Thyroid gland (tissue), 4 donors: ENCODE data around the gene GNG8.

ENCODE experiments used
- POLR2A ChIP-seq, 2 donors: fragments of 450-650 bp; IDR thresholded peaks; one replicate each; pipeline ENCODE4 v1.6.1; 2017; ENCODE audit warnings: antibody characterized with exemption in 2 of 2, mild to moderate bottlenecking in 2 of 2, moderate library complexity in 1 of 2
- TF ChIP-seq, protein P1 (sequence below), 6 experiments: fragments of 200-600 bp in 3 of 6; fragments of 450-650 bp in 3 of 6; sonication (generic) in 3 of 6; IDR thresholded peaks; one replicate each; pipeline ENCODE4 v1.5.1; 2016 to 2019; ENCODE audit warnings: antibody characterized with exemption in 6 of 6, mild to moderate bottlenecking in 2 of 6, inconsistent platforms in 1 of 6, moderate library complexity in 1 of 6

DNA sequence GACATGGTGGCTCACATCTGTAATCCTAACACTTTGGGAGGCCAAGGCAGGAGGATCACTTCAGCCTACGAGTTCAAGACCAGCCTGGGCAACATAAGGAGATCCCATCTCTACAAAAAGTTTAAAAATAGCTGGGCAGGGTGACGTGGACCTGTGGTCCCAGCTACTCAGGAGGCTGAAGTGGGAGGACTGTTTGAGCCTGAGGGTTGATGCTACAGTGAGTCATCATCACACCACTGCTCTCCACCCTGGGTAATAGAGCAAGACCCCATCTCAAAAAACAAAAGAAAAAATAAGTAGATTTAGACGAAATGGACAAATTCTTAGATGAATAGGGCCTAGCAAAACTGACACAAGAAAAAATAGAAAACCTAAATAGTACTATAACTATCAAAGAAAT lies 10.4 kb upstream of the GNG8 start:
- TF ChIP-seq, protein P1, sequence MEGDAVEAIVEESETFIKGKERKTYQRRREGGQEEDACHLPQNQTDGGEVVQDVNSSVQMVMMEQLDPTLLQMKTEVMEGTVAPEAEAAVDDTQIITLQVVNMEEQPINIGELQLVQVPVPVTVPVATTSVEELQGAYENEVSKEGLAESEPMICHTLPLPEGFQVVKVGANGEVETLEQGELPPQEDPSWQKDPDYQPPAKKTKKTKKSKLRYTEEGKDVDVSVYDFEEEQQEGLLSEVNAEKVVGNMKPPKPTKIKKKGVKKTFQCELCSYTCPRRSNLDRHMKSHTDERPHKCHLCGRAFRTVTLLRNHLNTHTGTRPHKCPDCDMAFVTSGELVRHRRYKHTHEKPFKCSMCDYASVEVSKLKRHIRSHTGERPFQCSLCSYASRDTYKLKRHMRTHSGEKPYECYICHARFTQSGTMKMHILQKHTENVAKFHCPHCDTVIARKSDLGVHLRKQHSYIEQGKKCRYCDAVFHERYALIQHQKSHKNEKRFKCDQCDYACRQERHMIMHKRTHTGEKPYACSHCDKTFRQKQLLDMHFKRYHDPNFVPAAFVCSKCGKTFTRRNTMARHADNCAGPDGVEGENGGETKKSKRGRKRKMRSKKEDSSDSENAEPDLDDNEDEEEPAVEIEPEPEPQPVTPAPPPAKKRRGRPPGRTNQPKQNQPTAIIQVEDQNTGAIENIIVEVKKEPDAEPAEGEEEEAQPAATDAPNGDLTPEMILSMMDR (IDR thresholded peaks at IDR 0.05): no peak
- no peak for TF ChIP-seq POLR2A (IDR thresholded peaks at IDR 0.05)
